Measurements from ENCODE around the gene LRFN3. TPM values are rescaled to one million over a fixed set of nuclear protein-coding genes. Genes with fewer than 3 reads are reported as not detected.
"Not testable (repeated sequence)": the region's sequence is repeated elsewhere in the genome, so short reads cannot be mapped to it uniquely, and the experiment has no call there.

LRFN3 gene
- total and polyA plus RNA-seq, 2 donors (not counting 1 experiment from before 2014, with no cell fraction given): 2.2 to 2.6 TPM

DNA sequence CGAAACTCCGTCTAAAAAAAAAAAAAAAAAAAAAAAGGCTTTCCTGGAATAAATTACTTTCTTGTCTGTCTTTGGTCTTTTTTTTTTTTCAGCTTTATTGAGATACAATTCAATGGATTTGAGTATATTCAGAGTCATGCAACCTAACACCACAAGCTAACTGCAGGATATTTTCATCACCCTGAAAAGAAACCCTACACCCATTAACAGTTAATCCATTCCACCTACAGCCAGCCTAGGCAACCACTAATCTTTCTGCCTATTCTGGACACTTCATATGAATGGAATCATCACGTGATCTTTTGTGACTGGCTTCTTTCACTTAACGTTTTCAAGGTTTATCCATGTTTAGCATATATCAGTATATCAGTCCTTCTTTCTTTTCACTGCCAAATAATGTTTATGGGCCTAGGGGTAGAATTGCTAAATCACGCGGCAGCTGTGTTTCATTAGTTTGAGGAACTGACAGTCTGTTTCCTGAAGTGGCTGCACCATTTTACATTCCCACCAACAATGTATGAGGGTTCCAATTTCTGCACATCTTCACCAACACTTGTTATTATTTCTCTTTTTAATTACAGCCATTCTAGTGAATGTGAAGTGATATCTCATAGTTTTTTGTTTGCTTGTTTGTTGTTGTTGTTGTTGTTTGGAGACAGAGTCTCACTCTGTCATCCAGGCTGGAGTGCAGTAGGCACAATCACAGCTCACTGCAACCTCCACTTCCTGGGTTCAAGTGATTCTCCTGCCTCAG, 19.9 kb downstream of the LRFN3 start:
- no peak overlapping the region for H2AFZ ChIP-seq (ENCODE audit: low read length)
- H4K20me1 ChIP-seq (ENCODE audit: control insufficient read depth, extremely low read depth, insufficient read depth, low read length): no peaks in the 10 kb centered on the region
- H3K27ac ChIP-seq (ENCODE audit: insufficient read depth, low read length): no peak overlapping the region
- H3K4me1 ChIP-seq (ENCODE audit: control insufficient read depth, extremely low read depth, insufficient read depth, low read length): no peaks in the 10 kb centered on the region
- DNase-seq (ENCODE audit: low read depth in 2 of 2): no peak
- H3K9ac ChIP-seq (ENCODE audit: insufficient read depth, low read length): no peak overlapping the region
- H3K4me2 ChIP-seq (ENCODE audit: extremely low read depth, insufficient read depth, low read length): no peak overlapping the region
- H3K9me3 ChIP-seq (ENCODE audit: control insufficient read depth, insufficient read depth, low read depth, low read length): no peaks in the 10 kb centered on the region
- H3K4me3 ChIP-seq (replicated peaks in 1 of 4; ENCODE audit: control extremely low read depth in 1 of 4, insufficient read depth in 1 of 4, low read depth in 3 of 4, low read length in 4 of 4): no peak overlapping the region
- TF ChIP-seq EZH2 (IDR thresholded peaks at IDR 0.05; ENCODE audit: low read length, missing control alignments): no peak
- TF ChIP-seq, protein P1, sequence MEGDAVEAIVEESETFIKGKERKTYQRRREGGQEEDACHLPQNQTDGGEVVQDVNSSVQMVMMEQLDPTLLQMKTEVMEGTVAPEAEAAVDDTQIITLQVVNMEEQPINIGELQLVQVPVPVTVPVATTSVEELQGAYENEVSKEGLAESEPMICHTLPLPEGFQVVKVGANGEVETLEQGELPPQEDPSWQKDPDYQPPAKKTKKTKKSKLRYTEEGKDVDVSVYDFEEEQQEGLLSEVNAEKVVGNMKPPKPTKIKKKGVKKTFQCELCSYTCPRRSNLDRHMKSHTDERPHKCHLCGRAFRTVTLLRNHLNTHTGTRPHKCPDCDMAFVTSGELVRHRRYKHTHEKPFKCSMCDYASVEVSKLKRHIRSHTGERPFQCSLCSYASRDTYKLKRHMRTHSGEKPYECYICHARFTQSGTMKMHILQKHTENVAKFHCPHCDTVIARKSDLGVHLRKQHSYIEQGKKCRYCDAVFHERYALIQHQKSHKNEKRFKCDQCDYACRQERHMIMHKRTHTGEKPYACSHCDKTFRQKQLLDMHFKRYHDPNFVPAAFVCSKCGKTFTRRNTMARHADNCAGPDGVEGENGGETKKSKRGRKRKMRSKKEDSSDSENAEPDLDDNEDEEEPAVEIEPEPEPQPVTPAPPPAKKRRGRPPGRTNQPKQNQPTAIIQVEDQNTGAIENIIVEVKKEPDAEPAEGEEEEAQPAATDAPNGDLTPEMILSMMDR (conservative IDR thresholded peaks at IDR 0.05 in 1 of 2, IDR thresholded peaks at IDR 0.05 in 1 of 2; ENCODE audit: low read depth in 1 of 2, low read length in 2 of 2): no peak
- no peaks in the 10 kb centered on the region for H3K36me3 ChIP-seq (ENCODE audit: control insufficient read depth, insufficient read depth, low read length)
- H3K79me2 ChIP-seq (ENCODE audit: control insufficient read depth, insufficient read depth, low read length): no peaks in the 10 kb centered on the region
- peaks cover 26% of the 10 kb centered on the region for H3K27me3 ChIP-seq (ENCODE audit: control insufficient read depth, insufficient read depth, low read length)

DNA sequence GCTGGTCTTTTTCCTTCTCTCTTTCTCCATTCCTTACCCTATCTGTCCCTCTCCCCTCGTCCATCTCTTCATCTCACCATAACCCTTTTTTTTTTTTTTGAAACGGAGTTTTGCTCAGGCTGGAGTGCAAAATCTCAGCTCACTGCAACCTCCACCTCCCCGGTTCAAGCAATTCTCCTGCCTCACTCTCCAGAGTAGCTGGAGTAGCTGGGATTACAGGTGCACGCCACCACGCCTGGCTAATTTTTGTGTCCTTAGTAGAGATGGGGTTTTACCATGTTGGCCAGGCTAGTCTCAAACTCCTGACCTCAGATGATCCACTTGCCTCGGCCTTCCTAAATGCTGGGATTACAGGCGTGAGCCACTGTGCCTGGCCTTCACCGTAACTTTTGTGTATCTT, 21.2 kb downstream of the LRFN3 start:
- H3K9me3 ChIP-seq (ENCODE audit: control insufficient read depth, insufficient read depth, low read depth, low read length); H3K36me3 ChIP-seq (ENCODE audit: control insufficient read depth, insufficient read depth, low read length); H3K4me3 ChIP-seq (replicated peaks in 1 of 4; ENCODE audit: control extremely low read depth in 1 of 4, insufficient read depth in 1 of 4, low read depth in 3 of 4, low read length in 4 of 4); H3K9ac ChIP-seq (ENCODE audit: insufficient read depth, low read length); DNase-seq (ENCODE audit: low read depth in 2 of 2); H4K20me1 ChIP-seq (ENCODE audit: control insufficient read depth, extremely low read depth, insufficient read depth, low read length); H2AFZ ChIP-seq (ENCODE audit: low read length); H3K4me2 ChIP-seq (ENCODE audit: extremely low read depth, insufficient read depth, low read length); H3K79me2 ChIP-seq (ENCODE audit: control insufficient read depth, insufficient read depth, low read length); H3K4me1 ChIP-seq (ENCODE audit: control insufficient read depth, extremely low read depth, insufficient read depth, low read length); H3K27ac ChIP-seq (ENCODE audit: insufficient read depth, low read length): not testable (repeated sequence)
- H3K27me3 ChIP-seq (ENCODE audit: control insufficient read depth, insufficient read depth, low read length): peaks cover 26% of the 10 kb centered on the region

DNA sequence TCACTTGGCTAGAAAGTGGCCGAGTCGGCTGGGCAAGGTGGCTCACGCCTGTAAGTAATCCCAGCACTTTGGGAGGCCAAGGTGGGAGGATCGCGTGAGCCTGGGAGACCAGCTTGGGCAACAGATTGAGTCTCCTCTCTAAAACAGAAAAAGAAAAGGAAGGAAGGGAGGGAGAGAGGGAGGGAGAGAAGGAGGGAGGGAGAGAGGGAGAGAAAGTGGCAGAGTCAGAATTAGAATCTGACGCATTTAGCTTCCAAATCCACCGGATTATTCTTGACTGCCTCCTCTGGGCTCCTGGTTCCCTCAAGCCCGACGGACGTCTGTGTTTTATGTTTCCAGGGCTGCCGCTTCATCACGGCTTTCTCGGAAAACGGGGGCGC, 22.5 kb downstream of the LRFN3 start:
- H3K27me3 ChIP-seq (ENCODE audit: control insufficient read depth, insufficient read depth, low read length): peaks cover 26% of the 10 kb centered on the region
- H3K27ac ChIP-seq (ENCODE audit: insufficient read depth, low read length): no peak overlapping the region
- no peak overlapping the region for H3K4me3 ChIP-seq (replicated peaks in 1 of 4; ENCODE audit: control extremely low read depth in 1 of 4, insufficient read depth in 1 of 4, low read depth in 3 of 4, low read length in 4 of 4)
- no peak for DNase-seq (ENCODE audit: low read depth in 2 of 2)
- H3K9me3 ChIP-seq (ENCODE audit: control insufficient read depth, insufficient read depth, low read depth, low read length): no peaks in the 10 kb centered on the region
- H4K20me1 ChIP-seq (ENCODE audit: control insufficient read depth, extremely low read depth, insufficient read depth, low read length): no peaks in the 10 kb centered on the region
- H3K4me2 ChIP-seq (ENCODE audit: extremely low read depth, insufficient read depth, low read length): no peak overlapping the region
- no peak overlapping the region for H2AFZ ChIP-seq (ENCODE audit: low read length)
- no peak overlapping the region for H3K9ac ChIP-seq (ENCODE audit: insufficient read depth, low read length)
- no peaks in the 10 kb centered on the region for H3K4me1 ChIP-seq (ENCODE audit: control insufficient read depth, extremely low read depth, insufficient read depth, low read length)
- no peaks in the 10 kb centered on the region for H3K79me2 ChIP-seq (ENCODE audit: control insufficient read depth, insufficient read depth, low read length)
- H3K36me3 ChIP-seq (ENCODE audit: control insufficient read depth, insufficient read depth, low read length): no peaks in the 10 kb centered on the region
- TF ChIP-seq, protein P1 (conservative IDR thresholded peaks at IDR 0.05 in 1 of 2, IDR thresholded peaks at IDR 0.05 in 1 of 2; ENCODE audit: low read depth in 1 of 2, low read length in 2 of 2): no peak
- TF ChIP-seq EZH2 (IDR thresholded peaks at IDR 0.05; ENCODE audit: low read length, missing control alignments): no peak

All from fibroblast of lung (primary cell).